Upper lobe of left lung (tissue), 6 donors: ENCODE data around the gene FLCN. TPM values are rescaled to one million over a fixed set of nuclear protein-coding genes. Genes with fewer than 3 reads are reported as not detected.

Source experiments
- ATAC-seq, 2 donors: fragments of 200-7000 bp; cut with Tn5 transposase; one replicate each; pipeline ENCODE4 v1.9.1; 2022; ENCODE audit warnings: mild to moderate bottlenecking in 2 of 2, moderate library complexity in 2 of 2; ENCODE audit not compliant: low FRiP score in 2 of 2
- DNase-seq, 2 donors: peaks; one replicate each; pipeline ENCODE4 v3.0.0-alpha.2; 2019 to 2020
- H3K27ac ChIP-seq, 4 donors: fragments of 200-600 bp; sonication (generic); one replicate each; pipeline ENCODE4 v1.5.1; 2016 to 2019
- H3K27me3 ChIP-seq, 4 donors: fragments of 200-600 bp; sonication (generic); one replicate each; pipeline ENCODE4 v1.5.1; 2017 to 2019
- H3K36me3 ChIP-seq, 4 donors: fragments of 200-600 bp; sonication (generic); one replicate each; pipeline ENCODE4 v1.5.1; 2016 to 2019
- H3K4me1 ChIP-seq, 4 donors: fragments of 200-600 bp; sonication (generic); one replicate each; pipeline ENCODE4 v1.5.1; 2018 to 2019
- H3K4me3 ChIP-seq, 4 donors: fragments of 200-600 bp; sonication (generic); one replicate each; pipeline ENCODE4 v1.5.1; 2017 to 2019; ENCODE audit warnings: mild to moderate bottlenecking in 2 of 4, moderate library complexity in 1 of 4
- H3K9me3 ChIP-seq, 4 donors: fragments of 200-600 bp; sonication (generic); one replicate each; pipeline ENCODE4 v1.5.1; 2018 to 2019
- CTCF ChIP-seq, 6 experiments: fragments of 450-650 bp in 4 of 6; fragments of 200-600 bp in 2 of 6; sonication (generic) in 2 of 6; IDR thresholded peaks; one replicate each; pipeline ENCODE4 v1.5.1; 2016 to 2019; ENCODE audit warnings: antibody characterized with exemption in 6 of 6
- EP300 ChIP-seq, 4 donors: sonication (generic); formaldehyde crosslinking; IDR thresholded peaks; one replicate each; pipeline ENCODE4 v1.5.1; 2017; ENCODE audit warnings: antibody characterized with exemption in 4 of 4, control low read depth in 2 of 4
- POLR2A ChIP-seq, 4 donors: fragments of 450-650 bp; IDR thresholded peaks; one replicate each; pipeline ENCODE4 v1.5.1; 2016 to 2017; ENCODE audit warnings: antibody characterized with exemption in 4 of 4, mild to moderate bottlenecking in 2 of 4
- POLR2AphosphoS5 ChIP-seq, 2 donors: sonication (generic); formaldehyde crosslinking; IDR thresholded peaks; one replicate each; pipeline ENCODE4 v1.5.1; 2017; ENCODE audit warnings: antibody characterized with exemption in 2 of 2
- WGBS, 2 donors: methylation state at CpG; one replicate each; pipeline ENCODE4 v1.1.5; 2017 to 2018; 5-methylcytosine and 5-hydroxymethylcytosine counted together
- total RNA-seq, 6 donors: library from RNA; depleted of rRNA in 4 of 6; stranded (reverse); fragments of >200 nt in 4 of 6; gene quantifications; one replicate each; pipeline versions ENCODE4 v1.1.0 to v1.2.1, GENCODE V29; 2016 to 2021
- donor health status: DM: no; HTN: no; CAD: no; lungs with moderate emphysema.
- donor health status: DM: no; HTN: yes; CAD: no; lungs with severe emphysema.

FLCN gene
- total RNA-seq, 6 donors from 2014 or later: 62.3 to 420 (median 103) TPM

- Histone ChIP-seq H3K9me3 (no peaks in the 10 kb centered on the region), H3K27ac (peak overlapping the region in 3 of 4 donors; percentile 12 to 75 (median 22)), H3K4me1 (peaks cover 24 to 37% (median 32%) of the 10 kb centered on the region in 4 donors), H3K36me3 (peaks cover 10 to 43% (median 31%) of the 10 kb centered on the region in 4 donors), H3K4me3 (no peak overlapping the region), H3K27me3 (no peaks in the 10 kb centered on the region)
- peak in 1 of 2 donors; percentile 26 for DNase-seq
- ATAC-seq: no peak
- TF ChIP-seq CTCF (IDR thresholded peaks at IDR 0.05) (no peak), POLR2AphosphoS5 (IDR thresholded peaks at IDR 0.05) (no peak), EP300 (IDR thresholded peaks at IDR 0.05) (no peak), POLR2A (IDR thresholded peaks at IDR 0.05) (no peak)
- 61 to 66% methylated on average over 6 of the region's 6 CpGs for WGBS, 2 donors
Observed at GRCh38 chr17:17275971-17276370, 39.0 kb upstream of the FLCN start.

- peaks cover 29 to 93% (median 78%) of the 10 kb centered on the region in 4 donors for H3K36me3 ChIP-seq
- peaks cover 0 to 1% (median 0%) of the 10 kb centered on the region in 4 donors for H3K4me1 ChIP-seq
- 90 to 94% methylated on average over 9 of the region's 9 CpGs for WGBS, 2 donors
- H3K27me3 ChIP-seq: no peaks in the 10 kb centered on the region
- TF ChIP-seq POLR2A (IDR thresholded peaks at IDR 0.05) (no peak), CTCF (IDR thresholded peaks at IDR 0.05) (no peak), EP300 (IDR thresholded peaks at IDR 0.05) (no peak), POLR2AphosphoS5 (IDR thresholded peaks at IDR 0.05) (no peak)
- no peak for ATAC-seq
- no peak overlapping the region for H3K27ac ChIP-seq
- no peak overlapping the region for H3K4me3 ChIP-seq
- DNase-seq: no peak
- H3K9me3 ChIP-seq: no peaks in the 10 kb centered on the region
Observed at GRCh38 chr17:17269926-17270773, 33.2 kb upstream of the FLCN start.

- H3K36me3 ChIP-seq: peaks cover 40 to 98% (median 74%) of the 10 kb centered on the region in 4 donors
- no peaks in the 10 kb centered on the region for H3K9me3 ChIP-seq
- H3K27ac ChIP-seq: no peak overlapping the region
- DNase-seq (peak in 1 of 2 donors; percentile 44), ATAC-seq (peak in 1 of 2 donors; percentile 46)
- H3K4me3 ChIP-seq: no peak overlapping the region
- 61 to 66% methylated on average over 2 of the region's 2 CpGs for WGBS, 2 donors
- no peaks in the 10 kb centered on the region for H3K27me3 ChIP-seq
- TF ChIP-seq CTCF (IDR thresholded peaks at IDR 0.05): no peak
- TF ChIP-seq POLR2AphosphoS5 (IDR thresholded peaks at IDR 0.05): no peak
- TF ChIP-seq EP300 (IDR thresholded peaks at IDR 0.05): no peak
- no peak for TF ChIP-seq POLR2A (IDR thresholded peaks at IDR 0.05)
- no peaks in the 10 kb centered on the region for H3K4me1 ChIP-seq
Observed at GRCh38 chr17:17264430-17264829, 27.5 kb upstream of the FLCN start.

- DNase-seq (no peak), ATAC-seq (no peak)
- no peaks in the 10 kb centered on the region for H3K9me3 ChIP-seq
- H3K36me3 ChIP-seq: peaks cover 32 to 94% (median 66%) of the 10 kb centered on the region in 4 donors
- H3K27ac ChIP-seq: no peak overlapping the region
- no peaks in the 10 kb centered on the region for H3K4me1 ChIP-seq
- H3K4me3 ChIP-seq: no peak overlapping the region
- H3K27me3 ChIP-seq: no peaks in the 10 kb centered on the region
- WGBS, 2 donors: 90 to 91% methylated on average over 4 of the region's 4 CpGs
- no peak for TF ChIP-seq CTCF (IDR thresholded peaks at IDR 0.05)
Observed at GRCh38 chr17:17258998-17259397, 22.0 kb upstream of the FLCN start.
